HCEC 1CT (cell line): ENCODE data around the gene TBC1D16.
A peak's percentile ranks its signal among the peaks of the same experiment; 100 is the strongest.

ENCODE experiments used
- DNase-seq: peaks from one replicate; pipeline ENCODE4 v3.0.0-alpha.2; 2017

Gene TBC1D16

GRCh38 chr17:80035687-80035936 lies at the start of gene TBC1D16:
Gene TBC1D16 (minus strand): TSS chr17:80035872. CDS start chr17:80013547, 22,325 bp downstream.
- DNase-seq = no peak

- no peak for DNase-seq
Measured at GRCh38 chr17:80084773-80085172, 49.1 kb upstream of the TBC1D16 start.

GRCh38 chr17:80083136-80083661 lies 47.5 kb upstream of the TBC1D16 start:
- no peak for DNase-seq

- DNase-seq = peak; percentile 66
Measured at GRCh38 chr17:80082403-80083135, 46.9 kb upstream of the TBC1D16 start.

GRCh38 chr17:80081596-80081995 lies 45.9 kb upstream of the TBC1D16 start:
- no peak for DNase-seq

GRCh38 chr17:80080081-80080480 lies 44.4 kb upstream of the TBC1D16 start:
- no peak for DNase-seq

- no peak for DNase-seq
Measured at GRCh38 chr17:80072410-80072809, 36.7 kb upstream of the TBC1D16 start.

- DNase-seq = peak; percentile 9
Measured at GRCh38 chr17:80071116-80071841, 35.6 kb upstream of the TBC1D16 start.

- DNase-seq = no peak
Measured at GRCh38 chr17:80070375-80071115, 34.9 kb upstream of the TBC1D16 start.

- peak; percentile 24 for DNase-seq
Measured at GRCh38 chr17:80068301-80069222, 32.9 kb upstream of the TBC1D16 start.

GRCh38 chr17:80067393-80067986 lies 31.8 kb upstream of the TBC1D16 start:
- DNase-seq = no peak

- no peak for DNase-seq
Measured at GRCh38 chr17:80065478-80066170, 30.0 kb upstream of the TBC1D16 start.

- DNase-seq = peak; percentile 3
Measured at GRCh38 chr17:80064696-80065095, 29.0 kb upstream of the TBC1D16 start.

GRCh38 chr17:80063830-80064585 lies 28.3 kb upstream of the TBC1D16 start:
- peak; percentile 81 for DNase-seq

- DNase-seq = no peak
Measured at GRCh38 chr17:80061421-80061820, 25.7 kb upstream of the TBC1D16 start.

- DNase-seq = no peak
Measured at GRCh38 chr17:80060644-80061043, 25.0 kb upstream of the TBC1D16 start.

- no peak for DNase-seq
Measured at GRCh38 chr17:80058311-80058955, 22.8 kb upstream of the TBC1D16 start.

- no peak for DNase-seq
Measured at GRCh38 chr17:80055597-80055996, 19.9 kb upstream of the TBC1D16 start.

- DNase-seq = no peak
Measured at GRCh38 chr17:80053102-80053501, 17.4 kb upstream of the TBC1D16 start.

- no peak for DNase-seq
Measured at GRCh38 chr17:80051681-80052080, 16.0 kb upstream of the TBC1D16 start.
